Measurements from ENCODE around the gene VSIR. TPM values are rescaled to one million over a fixed set of nuclear protein-coding genes. Genes with fewer than 3 reads are reported as not detected.

VSIR gene
- total RNA-seq, 1 donor from 2014 or later: 2.9 TPM

GRCh38 chr10:71743866-71744265 is 29.5 kb downstream of the VSIR start:
- Mint-ChIP-seq H3K27me3 (ENCODE audit: low read depth, unreplicated experiment) (peaks cover 47% of the 10 kb centered on the region), H3K36me3 (ENCODE audit: low read depth, unreplicated experiment) (no peaks in the 10 kb centered on the region), H3K4me3 (ENCODE audit: unreplicated experiment) (no peak overlapping the region), H3K4me1 (ENCODE audit: low read depth, unreplicated experiment) (peaks cover 7% of the 10 kb centered on the region), H3K9me3 (ENCODE audit: unreplicated experiment) (peaks cover 4% of the 10 kb centered on the region), H3K27ac (ENCODE audit: unreplicated experiment) (no peak overlapping the region)
- H3K9ac ChIP-seq (ENCODE audit: low read length): no peak overlapping the region
- FAIRE-seq (no peak), DNase-seq (ENCODE audit: low read depth) (no peak)
- H3K27ac ChIP-seq (ENCODE audit: low read depth, low read length): no peak overlapping the region
- no peak overlapping the region for H3K4me3 ChIP-seq (ENCODE audit: insufficient read depth, low read depth, low read length)
- H3K36me3 ChIP-seq (ENCODE audit: insufficient read depth, low read length): no peaks in the 10 kb centered on the region
- H3K79me2 ChIP-seq (ENCODE audit: insufficient read depth, low read length): no peaks in the 10 kb centered on the region
- no peaks in the 10 kb centered on the region for H3K27me3 ChIP-seq (ENCODE audit: insufficient read depth, low read length)
- H3K4me2 ChIP-seq (ENCODE audit: low read length): no peak overlapping the region
- no peaks in the 10 kb centered on the region for H4K20me1 ChIP-seq (ENCODE audit: insufficient read depth, low read length)
- no peak for TF ChIP-seq EZH2 (IDR thresholded peaks at IDR 0.05; ENCODE audit: insufficient read depth, low read length)
- TF ChIP-seq, protein P1, sequence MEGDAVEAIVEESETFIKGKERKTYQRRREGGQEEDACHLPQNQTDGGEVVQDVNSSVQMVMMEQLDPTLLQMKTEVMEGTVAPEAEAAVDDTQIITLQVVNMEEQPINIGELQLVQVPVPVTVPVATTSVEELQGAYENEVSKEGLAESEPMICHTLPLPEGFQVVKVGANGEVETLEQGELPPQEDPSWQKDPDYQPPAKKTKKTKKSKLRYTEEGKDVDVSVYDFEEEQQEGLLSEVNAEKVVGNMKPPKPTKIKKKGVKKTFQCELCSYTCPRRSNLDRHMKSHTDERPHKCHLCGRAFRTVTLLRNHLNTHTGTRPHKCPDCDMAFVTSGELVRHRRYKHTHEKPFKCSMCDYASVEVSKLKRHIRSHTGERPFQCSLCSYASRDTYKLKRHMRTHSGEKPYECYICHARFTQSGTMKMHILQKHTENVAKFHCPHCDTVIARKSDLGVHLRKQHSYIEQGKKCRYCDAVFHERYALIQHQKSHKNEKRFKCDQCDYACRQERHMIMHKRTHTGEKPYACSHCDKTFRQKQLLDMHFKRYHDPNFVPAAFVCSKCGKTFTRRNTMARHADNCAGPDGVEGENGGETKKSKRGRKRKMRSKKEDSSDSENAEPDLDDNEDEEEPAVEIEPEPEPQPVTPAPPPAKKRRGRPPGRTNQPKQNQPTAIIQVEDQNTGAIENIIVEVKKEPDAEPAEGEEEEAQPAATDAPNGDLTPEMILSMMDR (IDR thresholded peaks at IDR 0.05; ENCODE audit: insufficient read depth, low read depth, low read length): no peak
- H2AFZ ChIP-seq (ENCODE audit: low read depth, low read length): no peak overlapping the region
- H3K9me3 ChIP-seq (ENCODE audit: insufficient read depth, low read depth, low read length): peaks cover 3% of the 10 kb centered on the region
- no peaks in the 10 kb centered on the region for H3K4me1 ChIP-seq (ENCODE audit: insufficient read depth, low read length)

DNA sequence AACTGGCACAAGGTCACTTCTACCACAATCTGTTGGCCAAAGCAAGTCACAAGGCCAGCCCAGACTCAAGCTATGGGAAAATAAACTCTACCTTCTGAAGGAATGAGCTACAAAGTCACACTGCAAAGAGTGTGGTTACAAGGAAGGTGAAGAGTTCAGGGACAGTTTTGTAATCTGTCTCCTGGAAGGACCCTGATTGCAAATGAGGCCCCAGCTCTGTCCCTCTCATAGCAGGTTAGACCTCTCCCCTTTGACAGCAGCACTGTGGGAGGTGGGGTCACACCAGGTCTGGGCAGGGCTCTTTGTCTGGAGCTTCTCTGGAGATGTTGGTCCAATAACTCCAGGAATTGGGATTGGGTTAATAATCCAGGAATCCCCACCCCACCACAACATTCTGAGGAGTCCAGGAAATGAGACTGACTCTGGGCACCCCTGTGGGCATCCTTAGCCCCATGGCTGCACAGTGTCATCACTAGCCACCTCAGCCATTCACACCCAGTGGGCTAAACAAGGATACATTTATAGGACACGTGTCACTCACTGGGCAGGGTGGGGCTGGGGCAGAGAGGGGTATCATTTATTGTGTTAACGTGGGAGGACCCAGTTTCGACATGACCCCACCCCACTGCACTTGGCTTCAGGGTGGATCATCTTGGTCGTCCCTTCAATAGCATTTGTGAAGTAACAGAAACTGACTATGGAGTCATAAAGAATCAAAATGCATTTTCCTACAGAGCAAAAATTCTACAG is 30.1 kb downstream of the VSIR start:
- H3K4me1 ChIP-seq (ENCODE audit: insufficient read depth, low read length): no peaks in the 10 kb centered on the region
- H3K27ac ChIP-seq (ENCODE audit: low read depth, low read length): no peak overlapping the region
- Mint-ChIP-seq H3K27ac (ENCODE audit: unreplicated experiment) (no peak overlapping the region), H3K4me1 (ENCODE audit: low read depth, unreplicated experiment) (peaks cover 7% of the 10 kb centered on the region), H3K36me3 (ENCODE audit: low read depth, unreplicated experiment) (no peaks in the 10 kb centered on the region), H3K4me3 (ENCODE audit: unreplicated experiment) (no peak overlapping the region), H3K9me3 (ENCODE audit: unreplicated experiment) (peaks cover 4% of the 10 kb centered on the region), H3K27me3 (ENCODE audit: low read depth, unreplicated experiment) (peaks cover 43% of the 10 kb centered on the region)
- no peaks in the 10 kb centered on the region for H3K27me3 ChIP-seq (ENCODE audit: insufficient read depth, low read length)
- DNase-seq (ENCODE audit: low read depth): no peak
- no peak overlapping the region for H2AFZ ChIP-seq (ENCODE audit: low read depth, low read length)
- H4K20me1 ChIP-seq (ENCODE audit: insufficient read depth, low read length): no peaks in the 10 kb centered on the region
- H3K4me3 ChIP-seq (ENCODE audit: insufficient read depth, low read depth, low read length): no peak overlapping the region
- H3K4me2 ChIP-seq (ENCODE audit: low read length): no peak overlapping the region
- TF ChIP-seq EZH2 (IDR thresholded peaks at IDR 0.05; ENCODE audit: insufficient read depth, low read length): no peak
- TF ChIP-seq, protein P1 (IDR thresholded peaks at IDR 0.05; ENCODE audit: insufficient read depth, low read depth, low read length): no peak
- peaks cover 3% of the 10 kb centered on the region for H3K9me3 ChIP-seq (ENCODE audit: insufficient read depth, low read depth, low read length)
- H3K79me2 ChIP-seq (ENCODE audit: insufficient read depth, low read length): no peaks in the 10 kb centered on the region
- no peak for FAIRE-seq
- H3K9ac ChIP-seq (ENCODE audit: low read length): no peak overlapping the region
- H3K36me3 ChIP-seq (ENCODE audit: insufficient read depth, low read length): no peaks in the 10 kb centered on the region

Measured in astrocyte (in vitro differentiated cells and primary cell).